Hematopoietic multipotent progenitor cell treated with erythropoietin and hydrocortisone succinate and interleukin-3 and kit ligand, for 8 days (in vitro differentiated cells): Measurements from ENCODE around the gene ZNF84.

ENCODE experiments used
- DNase-seq: peaks from one replicate; pipeline ENCODE4 v3.0.0-alpha.2; 2015

The ZNF84 gene

DNA sequence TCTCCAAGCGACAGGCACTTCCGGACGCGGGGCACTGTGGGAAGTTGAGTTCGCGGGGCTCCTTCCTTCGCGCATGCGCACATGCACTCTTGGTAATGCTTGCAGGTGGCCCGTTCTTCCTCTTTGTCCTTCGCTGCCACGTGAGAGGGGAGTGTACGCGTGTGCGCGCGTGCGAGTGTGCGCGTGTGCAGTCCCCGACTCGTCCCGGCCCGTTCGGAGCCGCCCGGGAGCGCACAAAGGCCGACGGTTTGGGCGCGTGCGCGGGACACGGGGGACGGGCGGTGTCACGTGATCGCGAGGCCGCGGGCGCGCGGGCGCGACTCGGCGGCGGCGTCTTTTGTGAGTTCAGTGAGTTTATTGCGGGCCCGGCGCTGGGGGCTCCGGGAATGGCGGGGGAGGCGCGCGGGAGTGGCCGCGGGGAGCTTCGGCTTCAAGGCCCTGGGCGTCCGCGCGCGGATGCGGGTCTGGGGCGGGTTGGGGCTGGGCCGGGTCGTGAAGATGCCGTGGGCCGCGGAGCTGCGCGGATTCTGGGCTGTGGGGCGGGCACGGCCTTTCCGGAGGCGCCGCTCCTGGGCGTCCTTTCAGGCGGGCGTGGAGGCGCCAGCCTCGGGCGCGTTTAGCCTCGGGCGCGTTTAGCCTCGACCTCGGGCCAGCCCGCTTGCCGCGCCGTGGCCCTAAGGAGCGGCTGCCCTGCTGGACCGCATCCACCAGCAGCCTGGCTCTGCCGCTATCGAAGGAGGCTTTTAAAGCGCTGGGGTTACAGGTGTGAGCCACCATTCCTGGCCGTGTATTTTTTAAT lies at the start of gene ZNF84:
Gene ZNF84, plus strand, starts transcription at position 303 of the 799 bp plus-strand sequence. CDS start 3,959 bp downstream, outside the sequence.
- peak; percentile 99 for DNase-seq

DNA sequence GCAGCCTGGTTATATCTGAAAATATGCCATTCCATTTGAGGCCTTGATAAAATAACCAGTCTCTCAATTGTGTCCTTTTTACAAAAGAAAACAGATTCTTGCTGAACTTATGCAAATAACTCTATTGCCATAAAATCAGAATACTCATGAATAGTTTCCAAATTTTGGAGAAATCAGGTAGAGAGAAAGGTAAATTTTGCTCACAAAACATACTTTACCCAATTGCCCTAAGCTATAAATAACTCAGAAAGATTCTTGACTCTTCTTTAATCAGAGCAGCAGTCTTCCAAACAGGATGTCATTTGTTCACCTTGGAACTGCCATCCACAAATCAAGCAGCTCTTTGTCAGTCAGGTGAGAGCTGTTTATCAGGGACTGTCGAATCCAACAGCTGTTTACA lies 38.6 kb upstream of the ZNF84 start:
- DNase-seq = no peak

DNA sequence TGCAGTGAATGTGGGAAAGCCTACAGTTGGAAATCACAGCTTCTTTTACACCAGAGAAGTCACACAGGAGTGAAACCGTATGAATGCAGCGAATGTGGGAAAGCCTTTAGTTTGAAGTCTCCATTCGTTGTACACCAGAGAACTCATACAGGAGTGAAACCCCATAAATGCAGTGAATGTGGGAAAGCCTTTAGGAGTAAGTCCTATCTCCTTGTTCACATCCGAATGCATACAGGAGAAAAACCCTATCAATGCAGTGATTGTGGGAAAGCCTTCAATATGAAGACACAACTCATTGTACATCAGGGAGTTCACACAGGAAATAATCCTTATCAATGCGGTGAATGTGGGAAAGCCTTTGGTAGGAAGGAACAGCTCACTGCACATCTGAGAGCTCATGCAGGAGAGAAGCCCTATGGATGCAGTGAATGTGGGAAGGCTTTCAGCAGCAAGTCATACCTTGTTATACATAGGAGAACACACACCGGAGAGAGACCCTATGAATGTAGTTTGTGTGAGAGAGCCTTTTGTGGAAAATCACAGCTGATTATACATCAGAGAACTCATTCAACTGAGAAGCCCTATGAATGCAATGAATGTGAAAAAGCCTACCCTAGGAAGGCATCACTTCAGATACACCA lies 26.5 kb upstream of the ZNF84 start:
- no peak for DNase-seq

DNA sequence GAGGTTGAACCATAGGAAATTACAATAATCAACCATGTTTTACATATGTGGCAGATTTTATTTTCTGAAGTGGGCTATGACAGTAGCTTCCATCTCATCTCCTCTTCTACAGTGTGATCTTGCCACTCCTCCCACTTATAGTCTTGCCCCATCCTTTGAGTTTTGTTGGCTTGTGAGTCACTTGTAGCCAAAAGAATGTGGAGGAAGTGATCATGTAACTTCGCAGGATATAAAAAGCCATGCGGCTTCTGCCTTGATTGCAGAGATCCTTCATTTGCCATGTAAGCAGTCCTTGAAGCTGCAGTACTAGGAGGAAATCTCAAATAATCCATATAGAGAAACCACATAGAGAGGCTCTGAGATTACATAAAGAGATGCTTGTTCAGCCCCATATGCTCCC lies 13.7 kb upstream of the ZNF84 start:
- DNase-seq = no peak

DNA sequence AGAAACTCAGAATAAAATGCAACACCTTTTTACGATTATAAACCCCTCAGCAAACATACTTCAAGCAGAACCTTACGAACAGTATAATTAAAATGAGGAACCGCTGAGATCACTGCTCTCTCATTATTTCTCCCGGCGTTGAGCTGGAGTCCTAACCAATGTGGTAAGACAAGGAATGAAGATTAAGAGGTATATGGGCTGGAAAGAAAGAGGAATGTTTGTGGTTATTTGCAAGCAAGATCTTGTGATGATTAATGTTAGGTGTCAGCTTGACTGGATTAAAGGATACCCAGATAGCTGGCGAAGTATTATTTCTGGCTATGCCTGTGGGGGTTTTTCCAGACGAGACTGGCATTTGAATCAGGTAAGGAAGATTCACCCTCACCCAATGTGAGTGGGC lies 10.3 kb upstream of the ZNF84 start:
- DNase-seq = no peak

DNA sequence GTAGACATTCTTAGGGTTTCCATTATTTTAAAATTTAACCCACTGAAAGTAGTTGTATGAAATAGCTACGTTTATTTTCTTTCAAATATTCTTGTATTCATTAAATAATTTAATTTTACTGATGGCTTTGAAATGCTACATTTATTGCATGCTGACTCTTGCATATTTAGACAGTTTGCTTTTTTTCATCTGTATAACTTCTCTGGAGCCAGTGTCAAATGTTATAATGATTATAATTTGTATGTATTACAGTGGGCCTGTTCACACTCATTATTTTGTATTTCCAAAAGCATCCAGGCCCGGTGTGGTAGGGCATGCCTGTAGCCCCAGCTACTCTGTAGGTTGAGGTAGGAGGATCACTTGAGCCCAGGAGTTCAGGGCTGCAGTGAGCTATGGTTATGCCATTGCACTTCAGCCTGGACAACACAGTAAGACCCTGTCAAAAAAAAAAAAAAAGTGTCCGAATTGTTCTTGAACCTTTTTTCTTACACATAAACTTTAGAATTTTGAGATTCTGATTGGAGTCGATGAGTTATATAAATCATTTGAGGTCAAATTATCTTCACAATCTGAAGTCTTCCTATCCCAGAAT lies 905 bp downstream of the ZNF84 start:
- DNase-seq = peak; percentile 53

DNA sequence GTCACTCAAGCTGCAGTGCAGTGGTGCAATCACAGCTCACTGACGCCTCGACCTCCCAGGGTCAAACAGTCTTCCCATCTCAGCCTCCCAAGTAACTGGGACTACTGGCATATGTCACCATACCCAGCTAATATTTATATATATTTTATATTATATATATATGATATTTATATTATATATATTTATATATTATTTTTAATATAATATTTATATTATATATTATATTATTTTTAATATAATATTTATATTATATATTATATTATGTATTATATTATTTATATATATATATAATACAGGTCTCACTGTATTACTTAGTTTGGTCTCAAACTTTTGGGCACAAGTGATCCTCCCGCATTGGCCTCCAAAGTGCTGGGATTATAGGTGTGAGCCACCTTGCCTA lies 9.4 kb downstream of the ZNF84 start:
- DNase-seq = no peak

DNA sequence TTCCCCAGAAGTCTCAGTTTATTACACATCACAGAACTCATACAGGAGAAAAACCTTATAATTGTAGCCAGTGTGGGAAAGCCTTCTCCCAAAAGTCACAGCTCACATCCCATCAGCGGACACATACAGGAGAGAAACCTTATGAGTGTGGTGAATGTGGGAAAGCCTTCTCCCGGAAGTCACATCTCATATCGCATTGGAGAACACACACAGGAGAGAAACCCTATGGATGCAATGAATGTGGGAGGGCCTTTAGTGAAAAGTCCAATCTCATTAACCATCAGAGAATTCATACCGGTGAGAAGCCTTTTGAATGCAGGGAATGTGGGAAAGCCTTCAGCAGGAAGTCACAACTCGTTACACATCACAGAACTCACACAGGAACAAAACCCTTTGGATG lies 20.1 kb downstream of the ZNF84 start:
- no peak for DNase-seq

DNA sequence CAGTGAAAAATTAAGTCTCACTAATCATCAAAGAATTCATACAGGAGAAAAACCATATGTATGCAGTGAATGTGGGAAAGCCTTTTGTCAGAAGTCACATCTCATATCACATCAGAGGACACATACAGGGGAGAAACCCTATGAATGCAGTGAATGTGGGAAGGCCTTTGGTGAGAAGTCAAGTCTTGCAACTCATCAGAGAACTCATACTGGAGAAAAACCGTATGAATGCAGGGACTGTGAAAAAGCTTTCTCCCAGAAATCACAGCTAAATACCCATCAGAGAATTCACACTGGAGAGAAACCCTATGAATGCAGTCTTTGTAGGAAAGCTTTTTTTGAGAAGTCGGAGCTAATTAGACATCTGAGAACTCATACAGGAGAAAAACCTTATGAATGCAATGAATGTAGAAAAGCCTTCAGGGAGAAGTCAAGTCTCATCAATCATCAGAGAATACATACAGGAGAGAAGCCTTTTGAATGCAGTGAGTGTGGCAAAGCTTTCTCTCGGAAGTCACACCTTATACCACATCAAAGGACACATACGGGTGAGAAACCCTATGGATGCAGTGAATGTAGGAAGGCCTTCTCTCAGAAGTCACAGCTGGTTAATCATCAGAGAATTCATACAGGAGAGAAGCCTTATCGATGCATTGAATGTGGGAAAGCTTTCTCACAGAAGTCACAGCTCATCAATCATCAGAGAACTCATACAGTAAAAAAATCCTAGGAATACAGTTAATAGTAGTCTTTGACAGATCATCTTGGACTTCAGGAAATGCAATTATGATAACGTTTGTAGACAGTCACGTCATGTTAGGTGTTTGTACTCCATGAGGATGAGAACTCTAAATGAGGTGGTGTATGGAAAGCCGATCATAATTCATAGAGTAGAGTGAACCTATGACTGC lies 21.1 kb downstream of the ZNF84 start:
- DNase-seq = peak; percentile 21

DNA sequence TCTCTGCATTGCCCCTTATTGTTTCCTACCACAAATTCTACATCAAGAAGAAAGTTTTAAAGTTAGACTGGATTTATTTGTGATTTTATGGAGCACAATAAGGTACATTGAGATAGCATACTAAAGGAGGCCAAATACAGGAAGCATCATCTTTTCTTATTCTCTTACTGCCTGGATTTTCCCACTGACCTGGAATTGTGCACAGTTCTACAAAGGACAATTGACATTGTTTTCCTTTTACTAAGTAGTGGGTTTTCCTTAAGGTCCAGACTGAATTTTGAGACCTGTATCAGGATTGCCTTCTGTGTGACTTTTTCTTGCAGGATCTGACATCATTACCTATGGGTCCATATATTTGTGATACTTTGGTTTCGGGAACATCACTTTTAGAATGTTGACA lies 24.6 kb downstream of the ZNF84 start:
- DNase-seq = no peak

DNA sequence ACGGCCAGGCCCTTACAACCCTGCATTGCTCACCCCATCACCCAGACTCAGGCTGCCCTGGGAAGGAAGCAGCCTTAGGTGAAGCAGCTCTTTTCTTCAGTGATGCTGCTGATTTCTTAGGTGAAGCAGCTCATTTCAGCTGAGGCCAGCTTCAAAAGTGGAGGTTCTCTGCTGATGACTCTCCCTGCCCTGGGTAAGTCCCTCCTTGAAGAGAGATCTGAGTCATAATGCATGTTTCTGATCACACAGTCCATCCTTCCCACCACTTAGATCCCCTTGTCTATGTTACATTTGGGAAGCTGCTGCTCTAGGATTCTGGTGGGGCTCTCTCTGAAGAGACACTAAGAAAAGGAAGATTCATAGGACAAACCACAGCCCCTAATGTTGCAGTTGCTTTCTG lies 26.2 kb downstream of the ZNF84 start:
- DNase-seq = no peak

DNA sequence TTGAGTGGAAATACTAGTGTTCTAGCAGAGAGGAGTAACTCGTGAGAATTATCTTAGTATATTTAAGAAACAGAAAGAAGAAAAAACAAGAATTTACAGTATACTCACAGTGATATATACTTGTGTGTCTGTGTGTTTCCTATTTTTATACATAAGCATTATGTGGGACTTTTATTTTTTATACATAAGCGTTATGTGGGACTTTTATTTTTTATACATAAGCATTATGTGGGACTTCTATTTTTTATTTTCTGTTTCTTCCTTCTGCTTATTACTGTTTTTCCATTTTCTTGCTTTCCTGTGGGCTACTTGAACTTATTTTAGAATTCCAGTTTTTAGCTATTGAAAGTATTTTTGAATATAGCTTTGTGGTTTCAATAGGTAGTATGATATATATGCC lies 36.5 kb downstream of the ZNF84 start:
- DNase-seq = no peak

DNA sequence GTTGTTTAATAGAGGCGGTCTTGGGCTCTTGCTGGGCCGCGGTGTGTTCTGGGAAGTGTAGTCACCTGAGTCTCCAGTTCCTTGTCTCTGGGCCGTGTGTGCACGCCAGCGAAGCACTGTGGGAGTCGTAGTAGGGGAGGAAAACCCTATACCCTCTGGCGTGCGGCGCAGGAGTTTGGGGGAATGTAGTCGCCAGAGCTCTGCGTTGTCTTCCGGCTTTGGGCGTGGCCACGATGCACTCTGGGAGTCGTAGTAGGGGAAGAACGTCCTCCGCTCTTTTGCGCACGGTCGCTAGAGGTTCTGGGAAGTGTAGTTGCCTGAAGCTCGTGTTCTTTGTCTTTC lies 42.7 kb downstream of the ZNF84 start:
- DNase-seq = peak; percentile 99

DNA sequence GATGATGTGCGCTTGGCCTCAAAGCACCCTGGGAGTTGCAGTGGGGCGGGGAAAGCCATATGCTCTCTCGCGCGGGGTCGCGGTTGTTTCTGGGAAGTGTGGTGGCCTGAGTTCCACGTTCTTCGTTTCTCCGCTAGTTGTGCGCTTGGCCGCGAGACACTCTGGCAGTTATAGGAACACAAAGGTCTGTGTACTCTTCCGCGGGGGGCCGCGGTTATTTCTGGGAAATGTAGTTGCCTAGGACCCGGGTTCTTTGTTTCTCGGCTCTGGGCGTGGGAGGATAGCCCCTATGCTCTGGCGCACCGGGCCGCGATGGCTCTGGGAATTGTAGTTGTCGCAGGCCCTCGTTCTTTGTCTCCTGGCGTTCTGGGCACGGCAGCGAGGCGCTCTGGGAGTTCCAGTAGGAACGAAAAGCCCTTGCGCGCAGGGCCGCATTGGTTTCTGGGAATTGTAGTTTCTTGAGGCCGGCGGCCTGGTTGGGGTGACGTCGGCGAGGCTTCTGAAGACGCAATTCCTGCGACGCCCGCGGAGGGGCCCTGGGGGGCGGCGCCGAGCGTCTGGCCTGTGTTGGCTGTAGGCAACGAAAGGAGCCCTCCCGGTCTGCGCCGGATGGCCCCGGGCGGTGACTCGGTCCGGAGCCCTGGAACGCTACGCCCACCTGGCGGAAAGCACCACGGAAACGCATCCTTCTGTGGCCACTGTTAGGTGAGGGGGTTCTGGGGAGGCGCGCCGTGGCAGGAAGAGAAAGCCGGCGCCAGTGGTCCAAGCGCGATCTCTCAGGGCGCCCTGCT lies 43.3 kb downstream of the ZNF84 start, which contains the start of gene ZNF140:
Gene ZNF140, plus strand, starts transcription at position 556 of the 791 bp plus-strand sequence. CDS start 398 bp downstream, outside the sequence.
- peak; percentile 97 for DNase-seq

DNA sequence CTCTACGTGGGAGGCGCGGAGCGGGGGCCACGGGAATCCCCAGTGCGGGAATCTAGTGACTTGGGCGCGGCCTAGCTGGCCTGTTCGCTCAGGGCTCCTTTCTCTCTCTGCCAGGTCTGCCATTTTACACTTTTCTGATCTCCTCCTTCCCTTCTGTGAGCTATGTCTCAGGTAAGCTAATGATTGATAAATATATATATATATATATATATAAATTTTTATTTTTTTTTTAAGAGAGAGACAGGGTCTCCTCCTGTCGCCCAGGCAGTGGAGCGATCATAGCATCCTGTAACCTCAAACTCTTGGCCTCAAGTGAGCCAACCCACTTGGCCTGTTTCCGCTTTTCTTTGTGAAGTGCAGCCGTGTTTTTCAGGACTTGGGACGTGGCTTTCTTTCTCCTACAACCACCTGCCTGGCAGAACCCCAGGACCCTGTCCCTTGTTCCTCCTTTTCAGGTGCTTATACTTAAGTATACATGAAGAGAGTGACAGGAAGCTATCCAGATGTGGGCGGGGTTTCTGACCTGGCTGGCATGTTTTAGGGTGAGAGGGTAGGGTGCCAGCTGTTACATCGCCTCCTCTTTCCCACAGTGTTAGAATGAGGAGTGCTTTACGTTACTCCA lies 44.0 kb downstream of the ZNF84 start:
- DNase-seq = peak; percentile 29

DNA sequence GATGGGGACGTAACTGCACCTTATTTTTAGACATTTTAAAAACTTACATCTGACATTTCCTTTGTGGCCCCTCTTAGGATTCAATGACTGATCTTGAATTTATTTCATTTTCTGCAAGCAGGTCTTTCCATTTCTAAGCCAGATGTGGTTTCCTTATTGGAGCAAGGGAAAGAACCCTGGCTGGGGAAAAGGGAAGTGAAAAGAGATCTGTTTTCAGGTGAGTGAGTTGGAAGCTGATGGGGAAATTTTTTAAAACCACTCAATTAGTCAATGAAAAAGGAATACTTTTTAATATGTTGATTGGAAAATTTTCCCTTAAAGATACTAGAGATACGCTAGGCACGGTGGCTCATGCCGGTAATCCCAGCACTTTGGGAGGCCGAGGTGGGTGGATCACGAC lies 46.0 kb downstream of the ZNF84 start:
- DNase-seq = no peak

DNA sequence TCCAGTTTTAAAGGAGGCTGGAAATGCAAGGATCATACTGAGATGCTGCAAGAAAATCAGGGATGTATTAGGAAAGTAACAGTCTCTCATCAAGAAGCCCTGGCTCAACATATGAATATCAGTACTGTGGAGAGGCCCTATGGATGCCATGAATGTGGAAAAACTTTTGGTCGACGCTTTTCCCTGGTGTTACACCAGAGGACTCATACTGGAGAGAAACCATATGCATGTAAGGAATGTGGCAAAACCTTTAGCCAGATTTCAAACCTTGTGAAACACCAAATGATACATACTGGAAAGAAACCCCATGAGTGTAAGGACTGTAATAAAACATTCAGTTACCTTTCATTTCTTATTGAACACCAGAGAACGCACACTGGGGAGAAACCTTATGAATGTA lies 68.3 kb downstream of the ZNF84 start:
- no peak for DNase-seq

DNA sequence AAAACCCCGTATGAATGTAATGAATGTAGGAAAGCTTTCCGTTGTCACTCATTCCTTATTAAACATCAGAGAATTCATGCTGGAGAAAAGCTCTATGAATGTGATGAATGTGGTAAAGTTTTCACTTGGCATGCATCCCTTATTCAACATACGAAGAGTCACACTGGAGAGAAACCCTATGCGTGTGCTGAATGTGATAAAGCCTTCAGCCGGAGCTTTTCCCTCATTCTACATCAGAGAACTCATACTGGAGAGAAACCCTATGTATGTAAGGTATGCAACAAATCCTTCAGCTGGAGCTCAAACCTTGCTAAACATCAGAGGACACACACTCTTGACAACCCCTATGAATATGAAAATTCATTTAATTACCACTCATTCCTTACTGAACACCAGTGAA lies 68.9 kb downstream of the ZNF84 start:
- DNase-seq = no peak

DNA sequence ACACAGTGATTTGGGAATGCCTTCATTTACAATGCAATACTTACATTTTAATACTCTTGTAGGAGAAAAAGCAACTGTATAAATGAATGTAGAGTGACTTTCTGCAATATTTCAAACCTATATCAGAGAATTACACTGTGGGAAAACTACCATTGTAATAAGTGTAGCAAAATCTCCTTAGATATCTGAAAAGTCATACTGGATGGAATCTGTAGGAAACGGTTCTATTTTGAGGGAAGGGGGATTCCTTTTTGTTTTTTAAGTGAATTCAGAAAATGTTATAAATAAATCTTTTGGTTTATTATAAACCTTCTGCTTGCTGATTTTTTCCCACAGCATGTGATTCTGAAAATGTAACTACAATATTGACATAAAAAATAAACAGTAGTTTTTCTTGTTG lies 69.8 kb downstream of the ZNF84 start:
- no peak for DNase-seq

DNA sequence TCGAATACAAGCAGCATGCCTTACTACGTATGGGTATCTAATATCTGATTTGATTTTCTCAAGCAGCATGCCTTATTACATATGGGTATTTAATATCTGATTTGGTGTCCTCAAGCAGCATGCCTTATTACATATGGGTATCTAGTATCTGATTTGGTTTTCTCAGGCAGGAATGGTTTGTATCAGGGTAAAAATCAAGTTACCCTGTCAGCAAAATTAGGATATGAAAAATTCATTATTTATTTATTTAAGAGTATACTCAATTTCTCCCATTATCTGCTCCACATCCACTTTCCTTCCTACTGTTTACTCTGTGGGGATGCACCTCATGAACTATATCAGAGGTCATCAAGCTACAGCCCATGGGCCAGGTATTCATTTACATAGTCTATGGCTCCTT lies 70.8 kb downstream of the ZNF84 start:
- no peak for DNase-seq
